HCT116 (cell line): ENCODE data around the gene KRTAP10-11. TPM values are rescaled to one million over a fixed set of nuclear protein-coding genes. Genes with fewer than 3 reads are reported as not detected.

Source experiments
- ATAC-seq: fragments of 200-7000 bp; cut with Tn5 transposase; 2 replicates; pipeline ENCODE4 v1.9.1; 2020; ENCODE audit warnings: mild to moderate bottlenecking, moderate library complexity
- BruUV-seq: library from RNA; stranded (reverse); fragments of 400-500 nt; replicated peaks from 2 replicates; lab custom pipeline; 2021; lab: Mats Ljungman, UMichigan
- CTCF ChIA-PET: fragments of 300-600 bp; sonication (Branson Sonifier 250); formaldehyde crosslinking; loops from one replicate; lab custom pipeline; 2021; ENCODE audit warnings: antibody characterized with exemption; lab: Charles Lee
- POLR2A ChIA-PET: fragments of 300-600, 350-600 bp; sonication (Branson Sonifier 250); formaldehyde crosslinking; loops from one replicate; lab custom pipeline; 2021; ENCODE audit warnings: antibody characterized with exemption; lab: Charles Lee
- RAD21 ChIA-PET, 2 experiments: fragments of 300-600 bp; sonication (Branson Sonifier 250); formaldehyde crosslinking; loops; one replicate each; lab custom pipeline; 2023; ENCODE audit warnings: low total read pairs in 2 of 2; ENCODE audit not compliant: uncharacterized antibody in 2 of 2, unreplicated experiment in 2 of 2, low non-redundant PET in 1 of 2; lab: Charles Lee
- DNase-seq: peaks from one replicate; pipeline ENCODE4 v3.0.0-alpha.2; 2010; ENCODE audit warnings: low read depth, low spot score
- H2AFZ ChIP-seq: fragments of 200-600 bp; shearing (Covaris generic), sonication (generic); 2 replicates; pipeline ENCODE4 v1.6.1; 2017; ENCODE audit warnings: low read depth, mixed run types, mixed read lengths, antibody characterized with exemption, low read length; ENCODE audit not compliant: poor library complexity, severe bottlenecking
- H3K27ac ChIP-seq: 2 replicates; pipeline ENCODE4 v1.5.1; 2012; ENCODE audit warnings: low read depth, low read length
- H3K27me3 ChIP-seq: fragments of 200-600 bp; sonication (generic); 2 replicates; pipeline ENCODE4 v1.6.1; 2016; ENCODE audit warnings: mixed run types, low read length, mixed read lengths; ENCODE audit not compliant: insufficient read depth
- H3K36me3 ChIP-seq, 2 experiments: fragments of 200-500 bp in 1 of 2; fragments of 200-600 bp in 1 of 2; sonication (Bioruptor generic) in 1 of 2; sonication (generic) in 1 of 2; 2 replicates each; pipeline versions ENCODE4 v1.5.1 to v1.6.1; 2014 to 2016; ENCODE audit warnings: low read length in 2 of 2, inconsistent platforms in 1 of 2, mixed read lengths in 1 of 2, mixed run types in 1 of 2; ENCODE audit not compliant: insufficient read depth in 2 of 2, control insufficient read depth in 1 of 2
- H3K4me1 ChIP-seq, 2 experiments: fragments of 200-600 bp in 1 of 2; sonication (generic) in 1 of 2; 2 replicates each; pipeline versions ENCODE4 v1.5.1 to v1.6.1; 2012 to 2017; ENCODE audit warnings: low read length in 2 of 2, inconsistent platforms in 1 of 2, mild to moderate bottlenecking in 1 of 2, mixed read lengths in 1 of 2, mixed run types in 1 of 2, moderate library complexity in 1 of 2; ENCODE audit not compliant: insufficient read depth in 2 of 2, control insufficient read depth in 1 of 2
- H3K4me2 ChIP-seq: fragments of 200-600 bp; sonication (generic); 2 replicates; pipeline ENCODE4 v1.6.1; 2017; ENCODE audit warnings: mixed run types, low read length, mixed read lengths
- H3K4me3 ChIP-seq, 2 experiments: fragments of 200-600 bp in 1 of 2; sonication (generic) in 1 of 2; replicated peaks in 1 of 2; 2 replicates each; pipeline ENCODE4 v1.5.1; 2011 to 2016; ENCODE audit warnings: low read length in 2 of 2, control low read depth in 1 of 2, low read depth in 1 of 2, mild to moderate bottlenecking in 1 of 2, mixed read lengths in 1 of 2, mixed run types in 1 of 2
- H3K79me2 ChIP-seq: fragments of 200-600 bp; sonication (generic); 2 replicates; pipeline ENCODE4 v1.6.1; 2017; ENCODE audit warnings: mild to moderate bottlenecking, mixed run types, low read length, moderate library complexity, mixed read lengths; ENCODE audit not compliant: insufficient read depth
- H3K9ac ChIP-seq: fragments of 200-600 bp; sonication (generic); 2 replicates; pipeline ENCODE4 v1.6.1; 2016; ENCODE audit warnings: low read length, mixed read lengths
- H3K9me2 ChIP-seq: fragments of 200-600 bp; sonication (generic), shearing (Covaris generic); 2 replicates; pipeline ENCODE4 v1.6.1; 2017; ENCODE audit warnings: mixed run types, mild to moderate bottlenecking, moderate library complexity; ENCODE audit not compliant: insufficient read depth
- H3K9me3 ChIP-seq, 2 experiments: fragments of 200-500 bp in 1 of 2; fragments of 200-600 bp in 1 of 2; sonication (Bioruptor generic) in 1 of 2; sonication (generic) in 1 of 2; 2 replicates each; pipeline ENCODE4 v1.6.1; 2014 to 2017; ENCODE audit warnings: low read length in 2 of 2, mixed read lengths in 2 of 2, inconsistent platforms in 1 of 2, low read depth in 1 of 2, mild to moderate bottlenecking in 1 of 2, mixed run types in 1 of 2, moderate library complexity in 1 of 2; ENCODE audit not compliant: control insufficient read depth in 1 of 2, insufficient read depth in 1 of 2
- H4K20me1 ChIP-seq: fragments of 200-600 bp; sonication (generic), shearing (Covaris generic); 2 replicates; pipeline ENCODE4 v1.6.1; 2017; ENCODE audit warnings: mixed run types, mild to moderate bottlenecking, moderate library complexity; ENCODE audit not compliant: insufficient read depth
- CTCF ChIP-seq, 3 experiments: fragments of 200-600 bp in 1 of 3; sonication (generic) in 1 of 3; IDR thresholded peaks in 2 of 3; conservative IDR thresholded peaks in 1 of 3; 2 replicates each; pipeline ENCODE4 v1.5.1; 2012 to 2017; ENCODE audit warnings: low read depth in 2 of 3, low read length in 2 of 3, antibody characterized with exemption in 1 of 3, borderline replicate concordance in 1 of 3, control low read depth in 1 of 3, mild to moderate bottlenecking in 1 of 3, mixed read lengths in 1 of 3, mixed run types in 1 of 3, moderate library complexity in 1 of 3; ENCODE audit not compliant: insufficient read depth in 1 of 3
- EZH2 ChIP-seq: fragments of 200-600 bp; sonication (generic); IDR thresholded peaks from 2 replicates; pipeline ENCODE4 v1.6.1; 2017; ENCODE audit warnings: antibody characterized with exemption, mixed run types
- FOSL1 ChIP-seq: IDR thresholded peaks from 2 replicates; pipeline ENCODE4 v1.6.1; 2012; ENCODE audit warnings: low read depth
- JUND ChIP-seq: IDR thresholded peaks from 2 replicates; pipeline ENCODE4 v1.6.1; 2012
- POLR2AphosphoS5 ChIP-seq: IDR thresholded peaks from 2 replicates; pipeline ENCODE4 v1.6.1; 2011; ENCODE audit warnings: mild to moderate bottlenecking, low read depth, low read length, moderate library complexity
- REST ChIP-seq: IDR thresholded peaks from 2 replicates; pipeline ENCODE4 v1.6.1; 2012; ENCODE audit warnings: low read depth
- SIN3A ChIP-seq: IDR thresholded peaks from 2 replicates; pipeline ENCODE4 v1.6.1; 2012; ENCODE audit warnings: low read depth
- YY1 ChIP-seq: IDR thresholded peaks from 2 replicates; pipeline ENCODE4 v1.6.1; 2011; ENCODE audit warnings: low read length, low read depth, moderate library complexity, mild to moderate bottlenecking; ENCODE audit not compliant: insufficient replicate concordance; ENCODE audit errors: extremely low read depth
- ZBTB33 ChIP-seq: IDR thresholded peaks from 2 replicates; pipeline ENCODE4 v1.6.1; 2011; ENCODE audit warnings: mild to moderate bottlenecking, low read length, moderate library complexity; ENCODE audit not compliant: insufficient replicate concordance; ENCODE audit errors: extremely low read depth
- ZNF274 ChIP-seq: fragments of 200-500 bp; sonication (Bioruptor generic); IDR thresholded peaks from 2 replicates; pipeline ENCODE4 v1.6.1; 2014; ENCODE audit warnings: mild to moderate bottlenecking, low read depth, low read length, inconsistent platforms
- intact Hi-C: fragments of 100-400 bp; cut with micrococcal nuclease; formaldehyde crosslinking; loops from 2 replicates; pipeline ENCODE4 v1.10.0; 2022
- total RNA-seq: library from RNA; stranded (reverse); gene quantifications from one replicate; pipeline ENCODE4 v1.2.1, GENCODE V29; 2021; ENCODE audit not compliant: unreplicated experiment

KRTAP10-11 gene
- total RNA-seq, 1 experiment from 2014 or later = not detected

GRCh38 chr21:44650973-44651675 lies 4.9 kb downstream of the KRTAP10-11 start:
- Histone ChIP-seq H3K9me3 (no peaks in the 10 kb centered on the region), H3K36me3 (no peaks in the 10 kb centered on the region), H3K27ac (no peak overlapping the region), H3K9ac (no peak overlapping the region), H4K20me1 (no peaks in the 10 kb centered on the region), H3K4me1 (no peaks in the 10 kb centered on the region), H2AFZ (no peak overlapping the region), H3K4me2 (no peak overlapping the region), H3K9me2 (no peaks in the 10 kb centered on the region), H3K27me3 (no peaks in the 10 kb centered on the region), H3K79me2 (no peaks in the 10 kb centered on the region), H3K4me3 (no peak overlapping the region)
- BruUV-seq = no TSS peak
- ChIA-PET CTCF (no interaction called here), POLR2A (no interaction called here), RAD21 (no interaction called here)
- DNase-seq (no peak), ATAC-seq (no peak)
- intact Hi-C loops = no loop called here
- no peak for TF ChIP-seq ZNF274
- TF ChIP-seq POLR2AphosphoS5 = no peak
- no peak for TF ChIP-seq CTCF (IDR thresholded peaks at IDR 0.05 in 2 of 3, conservative IDR thresholded peaks at IDR 0.05 in 1 of 3; ENCODE audit: borderline replicate concordance in 1 of 3, insufficient read depth in 1 of 3, low read depth in 2 of 3, low read length in 2 of 3)
- TF ChIP-seq SIN3A = no peak

GRCh38 chr21:44653123-44653522 lies 6.9 kb downstream of the KRTAP10-11 start:
- CTCF ChIA-PET = no interaction called here
- Histone ChIP-seq H3K4me3 (no peak overlapping the region), H3K4me2 (no peak overlapping the region), H3K4me1 (no peaks in the 10 kb centered on the region), H3K27me3 (no peaks in the 10 kb centered on the region), H3K9me3 (no peaks in the 10 kb centered on the region), H3K79me2 (no peaks in the 10 kb centered on the region), H3K36me3 (no peaks in the 10 kb centered on the region), H3K9me2 (no peaks in the 10 kb centered on the region), H4K20me1 (no peaks in the 10 kb centered on the region), H3K9ac (no peak overlapping the region), H2AFZ (no peak overlapping the region), H3K27ac (no peak overlapping the region)
- DNase-seq = no peak
- intact Hi-C loops = no loop called here
- BruUV-seq = no TSS peak
- no peak for ATAC-seq
- RAD21 ChIA-PET = no interaction called here
- POLR2A ChIA-PET = no interaction called here
- no peak for TF ChIP-seq FOSL1
- no peak for TF ChIP-seq ZBTB33
- no peak for TF ChIP-seq REST
- no peak for TF ChIP-seq YY1
- no peak for TF ChIP-seq EZH2
- no peak for TF ChIP-seq JUND
